Measurements from ENCODE around the gene CDH24.
A peak's percentile ranks its signal among the peaks of the same experiment; 100 is the strongest.

The CDH24 gene

GRCh38 chr14:23068789-23069412, 11.6 kb upstream of the CDH24 start:
- H3K4me3 ChIP-seq (ENCODE audit: low read depth, low read length) = no peak overlapping the region
- DNase-seq (ENCODE audit: low read depth) = peak; percentile 72
- peak; percentile 98 for TF ChIP-seq CTCF (IDR thresholded peaks at IDR 0.05; ENCODE audit: low read depth, low read length, missing control alignments)

GRCh38 chr14:23067847-23068788, 10.8 kb upstream of the CDH24 start:
- no peak for DNase-seq (ENCODE audit: low read depth)
- H3K4me3 ChIP-seq (ENCODE audit: low read depth, low read length) = no peak overlapping the region
- TF ChIP-seq CTCF (IDR thresholded peaks at IDR 0.05; ENCODE audit: low read depth, low read length, missing control alignments) = no peak

- no peak for TF ChIP-seq CTCF (IDR thresholded peaks at IDR 0.05; ENCODE audit: low read depth, low read length, missing control alignments)
- no peak overlapping the region for H3K4me3 ChIP-seq (ENCODE audit: low read depth, low read length)
- DNase-seq (ENCODE audit: low read depth) = no peak
Measured at GRCh38 chr14:23066855-23067744, 9.8 kb upstream of the CDH24 start.

GRCh38 chr14:23066368-23066767, 9.0 kb upstream of the CDH24 start:
- TF ChIP-seq CTCF (IDR thresholded peaks at IDR 0.05; ENCODE audit: low read depth, low read length, missing control alignments) = no peak
- DNase-seq (ENCODE audit: low read depth) = no peak
- no peak overlapping the region for H3K4me3 ChIP-seq (ENCODE audit: low read depth, low read length)

GRCh38 chr14:23063601-23064000, 6.3 kb upstream of the CDH24 start:
- DNase-seq (ENCODE audit: low read depth) = no peak
- no peak for TF ChIP-seq CTCF (IDR thresholded peaks at IDR 0.05; ENCODE audit: low read depth, low read length, missing control alignments)
- H3K4me3 ChIP-seq (ENCODE audit: low read depth, low read length) = no peak overlapping the region

GRCh38 chr14:23062002-23062401, 4.7 kb upstream of the CDH24 start:
- TF ChIP-seq CTCF (IDR thresholded peaks at IDR 0.05; ENCODE audit: low read depth, low read length, missing control alignments) = no peak
- no peak overlapping the region for H3K4me3 ChIP-seq (ENCODE audit: low read depth, low read length)
- DNase-seq (ENCODE audit: low read depth) = no peak
